Rectal smooth muscle tissue (tissue), 1 donor: Measurements from ENCODE around the gene CELA2A.
"Not testable (repeated sequence)": the region's sequence is repeated elsewhere in the genome, so short reads cannot be mapped to it uniquely, and the experiment has no call there.

Experiments
- H3K27ac ChIP-seq: one replicate; pipeline ENCODE4 v1.7.0; 2013; ENCODE audit warnings: low read depth, low read length, inconsistent platforms
- H3K27me3 ChIP-seq: one replicate; pipeline ENCODE4 v1.7.0; 2013; ENCODE audit warnings: low read length; ENCODE audit not compliant: control insufficient read depth, insufficient read depth
- H3K36me3 ChIP-seq: one replicate; pipeline ENCODE4 v1.7.0; 2013; ENCODE audit warnings: low read length; ENCODE audit not compliant: control insufficient read depth, insufficient read depth
- H3K4me1 ChIP-seq: one replicate; pipeline ENCODE4 v1.7.0; 2013; ENCODE audit warnings: low read length; ENCODE audit not compliant: control insufficient read depth, insufficient read depth
- H3K4me3 ChIP-seq: one replicate; pipeline ENCODE4 v1.7.0; 2013; ENCODE audit warnings: low read length
- H3K9ac ChIP-seq: one replicate; pipeline ENCODE4 v1.7.0; 2013; ENCODE audit warnings: low read length

Gene CELA2A

GRCh38 chr1:15452866-15453571 is 3.5 kb upstream of the CELA2A start:
- Histone ChIP-seq H3K4me1 (no peaks in the 10 kb centered on the region), H3K27me3 (no peaks in the 10 kb centered on the region), H3K36me3 (no peaks in the 10 kb centered on the region), H3K4me3 (no peak overlapping the region), H3K9ac (no peak overlapping the region), H3K27ac (no peak overlapping the region)

- Histone ChIP-seq H3K27me3 (no peaks in the 10 kb centered on the region), H3K27ac (no peak overlapping the region), H3K4me3 (no peak overlapping the region)
Observed at GRCh38 chr1:15453734-15454133, 2.8 kb upstream of the CELA2A start.

GRCh38 chr1:15454256-15454655 is 2.3 kb upstream of the CELA2A start:
- H3K9ac ChIP-seq = no peak overlapping the region
- no peaks in the 10 kb centered on the region for H3K27me3 ChIP-seq
- H3K27ac ChIP-seq = no peak overlapping the region
- H3K4me1 ChIP-seq = no peaks in the 10 kb centered on the region
- no peaks in the 10 kb centered on the region for H3K36me3 ChIP-seq
- H3K4me3 ChIP-seq = no peak overlapping the region

More at GRCh38 chr1:15453734-15454133, 2.8 kb upstream of the CELA2A start:
- Histone ChIP-seq H3K36me3 (no peaks in the 10 kb centered on the region), H3K4me1 (no peaks in the 10 kb centered on the region), H3K9ac (no peak overlapping the region)

- Histone ChIP-seq H3K27ac (no peak overlapping the region), H3K4me3 (no peak overlapping the region), H3K4me1 (no peaks in the 10 kb centered on the region), H3K36me3 (no peaks in the 10 kb centered on the region), H3K9ac (no peak overlapping the region), H3K27me3 (no peaks in the 10 kb centered on the region)
Observed at GRCh38 chr1:15455522-15455921, 1.0 kb upstream of the CELA2A start.

- Histone ChIP-seq H3K9ac (no peak overlapping the region), H3K4me3 (no peak overlapping the region), H3K27me3 (no peaks in the 10 kb centered on the region), H3K27ac (no peak overlapping the region), H3K4me1 (no peaks in the 10 kb centered on the region), H3K36me3 (no peaks in the 10 kb centered on the region)
Observed at GRCh38 chr1:15457585-15457984, 1.1 kb downstream of the CELA2A start.

GRCh38 chr1:15458388-15458787 is 1.9 kb downstream of the CELA2A start:
- not testable (repeated sequence) for H3K4me3 ChIP-seq, H3K27ac ChIP-seq, H3K4me1 ChIP-seq, H3K27me3 ChIP-seq, H3K36me3 ChIP-seq, H3K9ac ChIP-seq

GRCh38 chr1:15459771-15460707 is 3.5 kb downstream of the CELA2A start:
- H3K4me3 ChIP-seq = no peak overlapping the region
- H3K9ac ChIP-seq = no peak overlapping the region
- H3K27ac ChIP-seq = no peak overlapping the region
- no peaks in the 10 kb centered on the region for H3K27me3 ChIP-seq
- H3K4me1 ChIP-seq = no peaks in the 10 kb centered on the region
- H3K36me3 ChIP-seq = no peaks in the 10 kb centered on the region

GRCh38 chr1:15460708-15461095 is 4.2 kb downstream of the CELA2A start:
- no peaks in the 10 kb centered on the region for H3K4me1 ChIP-seq
- no peak overlapping the region for H3K9ac ChIP-seq
- H3K4me3 ChIP-seq = no peak overlapping the region
- H3K27ac ChIP-seq = no peak overlapping the region
- H3K36me3 ChIP-seq = no peaks in the 10 kb centered on the region
- no peaks in the 10 kb centered on the region for H3K27me3 ChIP-seq

GRCh38 chr1:15463064-15463800 is 6.7 kb downstream of the CELA2A start:
- not testable (repeated sequence) for H3K4me3 ChIP-seq, H3K27ac ChIP-seq, H3K36me3 ChIP-seq, H3K9ac ChIP-seq, H3K27me3 ChIP-seq, H3K4me1 ChIP-seq

GRCh38 chr1:15463926-15464322 is 7.4 kb downstream of the CELA2A start:
- H3K9ac ChIP-seq, H3K36me3 ChIP-seq, H3K4me1 ChIP-seq, H3K27me3 ChIP-seq, H3K27ac ChIP-seq, H3K4me3 ChIP-seq: not testable (repeated sequence)

- no peak overlapping the region for H3K4me3 ChIP-seq
- no peaks in the 10 kb centered on the region for H3K27me3 ChIP-seq
- H3K4me1 ChIP-seq = no peaks in the 10 kb centered on the region
- no peaks in the 10 kb centered on the region for H3K36me3 ChIP-seq
- H3K27ac ChIP-seq = no peak overlapping the region
- H3K9ac ChIP-seq = no peak overlapping the region
Observed at GRCh38 chr1:15465674-15466073, 9.1 kb downstream of the CELA2A start.

GRCh38 chr1:15466955-15467625 is 10.6 kb downstream of the CELA2A start:
- H3K4me1 ChIP-seq, H3K27ac ChIP-seq, H3K27me3 ChIP-seq, H3K9ac ChIP-seq, H3K4me3 ChIP-seq, H3K36me3 ChIP-seq: not testable (repeated sequence)
